ENCODE measurements around the gene CPZ.

- no peak for TF ChIP-seq CTCF (conservative IDR thresholded peaks at IDR 0.05)
- no peak for TF ChIP-seq EZH2 (IDR thresholded peaks at IDR 0.05; ENCODE audit: low read depth)
Observed at GRCh38 chr4:8595237-8596087, 2.9 kb downstream of the CPZ start.
